Measurements from ENCODE around the gene LBH.

GRCh38 chr2:30270166-30270565, 38.8 kb downstream of the LBH start:
- TF ChIP-seq CTCF (IDR thresholded peaks at IDR 0.05) (no peak), POLR2A (IDR thresholded peaks at IDR 0.05) (no peak)
